Measurements from ENCODE around the gene ADCY1.

The ADCY1 gene

DNA sequence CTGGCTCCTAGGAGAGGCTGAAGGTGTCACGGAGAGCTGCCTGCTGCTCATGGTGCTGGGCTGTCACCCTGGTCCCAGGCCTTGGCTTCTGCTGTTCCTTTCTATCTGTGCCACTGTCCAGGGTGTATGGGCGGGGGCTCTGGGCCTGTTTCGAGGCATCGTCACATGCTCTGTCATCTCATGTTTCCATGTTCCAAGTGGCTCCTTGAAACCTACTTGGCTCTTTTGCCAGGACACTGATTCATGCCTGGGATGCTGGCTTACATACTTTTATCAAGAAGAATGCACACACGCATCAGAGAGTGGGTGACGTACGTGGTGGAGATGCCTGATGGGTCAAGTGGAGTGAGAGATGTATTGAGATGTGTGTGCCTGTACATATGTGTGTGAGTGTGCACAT is 50.9 kb downstream of the ADCY1 start:
- no peak for DNase-seq (ENCODE audit: low read depth)
- no peak overlapping the region for H3K4me3 ChIP-seq (ENCODE audit: low read length)
- TF ChIP-seq, protein P1, sequence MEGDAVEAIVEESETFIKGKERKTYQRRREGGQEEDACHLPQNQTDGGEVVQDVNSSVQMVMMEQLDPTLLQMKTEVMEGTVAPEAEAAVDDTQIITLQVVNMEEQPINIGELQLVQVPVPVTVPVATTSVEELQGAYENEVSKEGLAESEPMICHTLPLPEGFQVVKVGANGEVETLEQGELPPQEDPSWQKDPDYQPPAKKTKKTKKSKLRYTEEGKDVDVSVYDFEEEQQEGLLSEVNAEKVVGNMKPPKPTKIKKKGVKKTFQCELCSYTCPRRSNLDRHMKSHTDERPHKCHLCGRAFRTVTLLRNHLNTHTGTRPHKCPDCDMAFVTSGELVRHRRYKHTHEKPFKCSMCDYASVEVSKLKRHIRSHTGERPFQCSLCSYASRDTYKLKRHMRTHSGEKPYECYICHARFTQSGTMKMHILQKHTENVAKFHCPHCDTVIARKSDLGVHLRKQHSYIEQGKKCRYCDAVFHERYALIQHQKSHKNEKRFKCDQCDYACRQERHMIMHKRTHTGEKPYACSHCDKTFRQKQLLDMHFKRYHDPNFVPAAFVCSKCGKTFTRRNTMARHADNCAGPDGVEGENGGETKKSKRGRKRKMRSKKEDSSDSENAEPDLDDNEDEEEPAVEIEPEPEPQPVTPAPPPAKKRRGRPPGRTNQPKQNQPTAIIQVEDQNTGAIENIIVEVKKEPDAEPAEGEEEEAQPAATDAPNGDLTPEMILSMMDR (conservative IDR thresholded peaks at IDR 0.05; ENCODE audit: low read depth, low read length): no peak

DNA sequence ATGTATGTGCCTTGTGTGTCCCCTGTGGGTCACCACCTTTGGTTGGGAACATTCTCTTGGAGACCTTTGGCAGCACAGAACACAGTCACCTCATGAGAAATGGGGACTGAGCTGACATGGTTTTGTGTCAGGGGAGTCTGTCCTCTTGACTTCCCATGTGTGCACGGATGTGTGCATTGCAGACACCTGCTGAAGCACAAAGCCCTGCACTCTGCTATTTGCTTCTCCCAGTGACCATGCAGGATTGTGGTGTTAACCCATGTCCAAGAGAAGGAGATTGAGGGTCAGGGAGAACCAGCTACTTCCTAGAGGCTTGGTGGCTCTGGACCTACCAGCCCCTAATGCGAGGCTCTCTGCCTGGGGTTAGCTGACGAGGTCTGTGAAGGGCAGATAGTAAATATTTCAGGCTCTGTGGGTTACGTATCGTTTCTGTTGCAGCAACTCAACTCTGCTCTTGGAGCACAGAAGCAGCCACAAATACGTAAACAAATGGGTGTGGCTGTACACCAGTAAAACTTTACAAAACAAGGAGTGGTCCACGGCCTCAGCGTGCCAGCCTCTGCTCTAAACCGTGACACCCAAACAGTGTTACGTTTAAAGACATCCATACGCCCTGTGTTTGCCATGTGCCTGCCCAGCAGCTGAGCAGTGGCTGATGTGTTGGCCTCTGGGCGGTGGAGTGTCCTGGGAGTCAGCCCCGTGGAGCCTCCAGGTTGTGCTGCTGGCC is 51.7 kb downstream of the ADCY1 start:
- no peak overlapping the region for H3K4me3 ChIP-seq (ENCODE audit: low read length)
- TF ChIP-seq, protein P1 (conservative IDR thresholded peaks at IDR 0.05; ENCODE audit: low read depth, low read length): no peak
- no peak for DNase-seq (ENCODE audit: low read depth)

DNA sequence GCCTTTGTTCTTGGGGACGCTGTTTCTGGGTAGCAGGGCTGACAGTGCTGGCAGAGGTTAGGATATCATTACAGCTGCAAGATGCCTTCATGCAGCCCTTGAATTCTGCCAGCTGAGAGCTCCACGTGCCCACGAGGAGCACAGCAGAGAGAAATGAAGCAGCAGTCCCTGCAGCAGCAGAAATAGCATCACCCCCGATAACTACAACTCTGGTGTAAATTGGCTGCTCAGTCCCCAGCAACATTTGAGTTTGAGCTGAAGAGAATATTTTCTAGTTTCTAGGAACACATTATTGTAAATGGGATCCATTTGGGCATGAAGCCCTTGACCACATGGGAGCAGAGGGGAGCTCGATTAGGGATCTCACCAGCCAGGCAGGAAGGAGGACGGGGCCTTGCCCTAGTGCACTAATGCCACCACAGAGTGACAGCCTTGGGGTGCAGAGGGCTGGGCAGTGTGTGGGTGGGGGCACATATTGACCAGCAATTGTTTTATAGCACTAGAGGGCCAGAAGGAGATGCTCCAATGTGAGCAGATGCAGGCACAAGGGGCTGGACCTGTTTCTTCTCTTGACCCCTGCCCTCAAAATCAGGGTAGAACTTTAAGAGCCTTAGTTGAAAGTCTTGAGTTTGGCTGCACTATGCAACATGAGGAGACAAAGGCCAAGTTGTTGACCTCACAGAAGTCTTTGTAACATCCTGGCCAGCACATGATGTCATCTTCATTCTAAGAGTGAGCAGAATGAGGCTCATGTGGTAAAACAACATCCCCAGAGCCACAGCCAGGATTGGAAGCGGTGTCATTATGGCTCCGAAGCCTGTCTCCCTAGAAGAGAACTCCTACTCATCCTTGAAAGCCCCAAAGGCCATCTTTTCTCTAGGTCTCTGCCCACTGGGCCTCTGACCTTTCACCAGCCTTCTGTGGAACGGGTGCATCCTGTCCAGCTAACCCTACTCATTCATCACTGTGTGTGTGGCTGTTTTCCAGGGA is 52.6 kb downstream of the ADCY1 start:
- no peak overlapping the region for H3K4me3 ChIP-seq (ENCODE audit: low read length)
- DNase-seq (ENCODE audit: low read depth): no peak
- TF ChIP-seq, protein P1 (conservative IDR thresholded peaks at IDR 0.05; ENCODE audit: low read depth, low read length): no peak

DNA sequence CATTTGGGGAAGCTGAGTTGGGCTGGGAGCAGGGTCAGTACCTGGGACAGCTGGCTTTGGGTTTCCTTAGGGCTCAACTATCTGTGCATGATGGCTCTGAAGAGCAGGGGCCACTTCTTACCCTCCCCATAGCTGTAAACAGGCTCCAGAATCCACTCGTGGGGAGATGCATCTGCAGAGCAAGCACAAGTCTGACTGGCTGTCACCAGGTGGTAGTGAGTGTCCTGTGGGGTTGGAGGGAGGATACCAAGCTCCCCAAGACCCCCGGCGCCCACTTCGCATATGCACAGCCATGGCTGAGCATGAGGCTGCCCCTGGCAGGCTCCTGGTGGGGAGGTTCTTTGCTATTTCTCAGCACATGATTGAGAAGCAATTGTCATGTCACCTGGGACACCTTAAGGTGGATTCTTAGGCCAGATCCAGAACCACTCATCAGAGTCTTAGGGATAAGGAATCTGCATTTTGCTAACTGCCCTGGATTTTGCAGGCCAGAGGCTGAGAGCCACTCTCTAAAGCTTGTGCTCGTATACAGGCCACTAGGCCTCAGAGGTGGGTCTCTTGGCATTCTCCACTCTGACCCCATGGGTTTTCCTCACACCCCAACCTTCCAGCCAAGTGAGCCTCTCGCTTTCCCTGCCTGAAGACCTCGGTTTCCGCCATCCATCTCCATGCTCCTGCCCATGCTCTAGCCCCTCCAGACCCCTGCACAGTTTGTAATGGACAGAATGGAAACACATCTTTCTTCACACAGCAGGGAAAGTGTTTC is 53.7 kb downstream of the ADCY1 start:
- DNase-seq (ENCODE audit: low read depth): no peak
- TF ChIP-seq, protein P1 (conservative IDR thresholded peaks at IDR 0.05; ENCODE audit: low read depth, low read length): no peak
- no peak overlapping the region for H3K4me3 ChIP-seq (ENCODE audit: low read length)

DNA sequence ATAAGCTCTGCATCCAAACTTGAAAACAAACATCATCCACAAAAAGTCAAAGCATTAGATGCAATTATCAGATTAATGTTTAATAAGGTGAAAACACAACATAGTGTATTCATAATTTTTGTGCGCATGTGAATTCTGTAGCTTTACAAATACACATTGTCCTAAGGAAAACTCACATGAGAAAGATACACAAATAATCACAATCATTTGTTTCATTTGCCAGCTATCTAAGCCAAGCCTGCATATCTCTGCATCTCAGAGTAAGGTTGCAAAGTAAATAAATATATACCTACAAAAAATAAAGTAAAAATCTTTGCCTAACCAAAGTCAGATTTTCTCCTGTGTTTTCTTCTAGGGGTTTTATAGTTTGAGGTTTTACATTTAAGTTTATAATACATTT is 57.4 kb downstream of the ADCY1 start:
- no peak overlapping the region for H3K4me3 ChIP-seq (ENCODE audit: low read length)
- no peak for DNase-seq (ENCODE audit: low read depth)
- TF ChIP-seq, protein P1 (conservative IDR thresholded peaks at IDR 0.05; ENCODE audit: low read depth, low read length): no peak

DNA sequence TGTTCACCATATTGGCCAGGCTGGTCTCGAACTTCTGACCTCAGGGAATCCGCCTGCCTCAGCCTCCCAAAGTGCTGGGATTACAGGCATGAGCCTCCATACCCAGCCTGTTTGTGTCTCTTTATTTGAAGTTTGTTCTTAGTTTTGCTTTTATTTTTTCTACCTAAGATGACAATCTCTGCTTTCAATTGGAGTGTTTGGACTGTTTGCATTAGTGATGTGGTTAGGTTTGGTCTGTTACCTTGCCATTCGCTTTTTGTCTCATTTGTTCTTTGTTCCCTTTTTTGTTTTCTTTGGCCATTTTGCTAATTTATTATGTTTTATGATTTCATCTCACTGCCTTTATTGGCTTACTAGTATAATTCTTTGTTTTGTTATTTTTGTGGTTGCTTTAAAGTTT is 62.6 kb downstream of the ADCY1 start:
- DNase-seq (ENCODE audit: low read depth): no peak
- TF ChIP-seq, protein P1 (conservative IDR thresholded peaks at IDR 0.05; ENCODE audit: low read depth, low read length): no peak
- H3K4me3 ChIP-seq (ENCODE audit: low read length): no peak overlapping the region
